Neuronal stem cell (in vitro differentiated cells): ENCODE data around the gene COA8.
"Not testable (repeated sequence)": the region's sequence is repeated elsewhere in the genome, so short reads cannot be mapped to it uniquely, and the experiment has no call there.

ENCODE experiments used
- DNase-seq: peaks from one replicate; pipeline ENCODE4 v3.0.0-alpha.2; 2013; ENCODE audit warnings: low spot score
- H2AFZ ChIP-seq: one replicate; pipeline ENCODE4 v1.6.1; 2013; ENCODE audit warnings: mild to moderate bottlenecking, low read length, inconsistent platforms
- H2AK5ac ChIP-seq: 2 replicates; pipeline ENCODE4 v1.6.1; 2013; ENCODE audit warnings: low read depth, mild to moderate bottlenecking, inconsistent platforms, low read length, moderate library complexity, mixed read lengths
- H2BK120ac ChIP-seq: 2 replicates; pipeline ENCODE4 v1.6.1; 2013; ENCODE audit warnings: low read depth, mild to moderate bottlenecking, inconsistent platforms, low read length, moderate library complexity, mixed read lengths
- H2BK12ac ChIP-seq: one replicate; pipeline ENCODE4 v1.6.1; 2013; ENCODE audit warnings: low read length, inconsistent platforms
- H2BK15ac ChIP-seq: 2 replicates; pipeline ENCODE4 v1.6.1; 2013; ENCODE audit warnings: mild to moderate bottlenecking, low read length, inconsistent platforms, mixed read lengths
- H2BK5ac ChIP-seq: one replicate; pipeline ENCODE4 v1.6.1; 2013; ENCODE audit warnings: inconsistent platforms, mild to moderate bottlenecking, low read length, moderate library complexity
- H3K14ac ChIP-seq: one replicate; pipeline ENCODE4 v1.6.1; 2013; ENCODE audit warnings: low read length, inconsistent platforms
- H3K18ac ChIP-seq: 2 replicates; pipeline ENCODE4 v1.6.1; 2013; ENCODE audit warnings: low read length, inconsistent platforms
- H3K23ac ChIP-seq: 2 replicates; pipeline ENCODE4 v1.6.1; 2013; ENCODE audit warnings: low read depth, mild to moderate bottlenecking, mixed read lengths, low read length, inconsistent platforms; ENCODE audit not compliant: poor library complexity
- H3K27ac ChIP-seq: replicated peaks from 3 replicates; pipeline ENCODE4 v1.5.1; 2013; ENCODE audit warnings: low read length, inconsistent platforms
- H3K27me3 ChIP-seq, 3 experiments: 2 replicates each; pipeline ENCODE4 v1.6.1; 2013; ENCODE audit warnings: low read length in 3 of 3, mild to moderate bottlenecking in 2 of 3, inconsistent platforms in 1 of 3, low read depth in 1 of 3, mixed read lengths in 1 of 3, moderate library complexity in 1 of 3; ENCODE audit not compliant: control insufficient read depth in 3 of 3, insufficient read depth in 3 of 3
- H3K36me3 ChIP-seq, 2 donors: replicated peaks in 1 of 2; 2 replicates each; pipeline ENCODE4 v1.6.1; 2013; ENCODE audit warnings: low read length in 2 of 2; ENCODE audit not compliant: control insufficient read depth in 2 of 2, insufficient read depth in 2 of 2
- H3K4ac ChIP-seq: 2 replicates; pipeline ENCODE4 v1.6.1; 2013; ENCODE audit warnings: inconsistent platforms, mild to moderate bottlenecking, low read length, moderate library complexity
- H3K4me1 ChIP-seq, 2 donors: 1 replicate in 1 of 2; 2 replicates in 1 of 2; pipeline ENCODE4 v1.6.1; 2013; ENCODE audit warnings: low read length in 2 of 2, low read depth in 1 of 2; ENCODE audit not compliant: control insufficient read depth in 2 of 2, insufficient read depth in 1 of 2
- H3K4me2 ChIP-seq: one replicate; pipeline ENCODE4 v1.6.1; 2013; ENCODE audit warnings: mild to moderate bottlenecking, low read length, inconsistent platforms; ENCODE audit not compliant: insufficient read depth, poor library complexity, severe bottlenecking
- H3K4me3 ChIP-seq, 2 donors: 2 replicates each; pipeline ENCODE4 v1.5.1; 2013; ENCODE audit warnings: low read length in 2 of 2, mild to moderate bottlenecking in 2 of 2, inconsistent platforms in 1 of 2, moderate library complexity in 1 of 2
- H3K79me1 ChIP-seq: one replicate; pipeline ENCODE4 v1.6.1; 2013; ENCODE audit warnings: low read depth, mild to moderate bottlenecking, inconsistent platforms, low read length, moderate library complexity
- H3K9ac ChIP-seq: one replicate; pipeline ENCODE4 v1.6.1; 2013; ENCODE audit warnings: mild to moderate bottlenecking, low read depth, low read length, inconsistent platforms; ENCODE audit not compliant: poor library complexity
- H3K9me3 ChIP-seq, 2 donors: replicated peaks in 1 of 2; 2 replicates each; pipeline versions ENCODE3 to v1.6.1; 2013; ENCODE audit warnings: low read length in 2 of 2, mild to moderate bottlenecking in 2 of 2, inconsistent platforms in 1 of 2, low read depth in 1 of 2, mixed read lengths in 1 of 2, moderate library complexity in 1 of 2; ENCODE audit not compliant: control insufficient read depth in 2 of 2, insufficient read depth in 1 of 2
- H4K8ac ChIP-seq: one replicate; pipeline ENCODE4 v1.6.1; 2013; ENCODE audit warnings: low read depth, mild to moderate bottlenecking, inconsistent platforms, low read length, moderate library complexity
- H4K91ac ChIP-seq: one replicate; pipeline ENCODE4 v1.6.1; 2013; ENCODE audit warnings: low read length, low read depth, mild to moderate bottlenecking, inconsistent platforms; ENCODE audit not compliant: poor library complexity
- WGBS, 2 donors: extraction: QIAGEN DNeasy Blood & Tissue Kit; methylation state at CpG; one replicate each; pipeline ENCODE4 v1.1.7; 2013; ENCODE audit warnings: missing lambda C conversion rate in 2 of 2, mixed read lengths in 1 of 2; ENCODE audit not compliant: insufficient read length in 2 of 2, insufficient replicate concordance in 1 of 2; ENCODE audit errors: extremely low coverage in 2 of 2; 5-methylcytosine and 5-hydroxymethylcytosine counted together

Gene COA8

GRCh38 chr14:103523575-103523954, 39.2 kb upstream of the COA8 start:
- H3K4me1 ChIP-seq: peaks cover 20 to 50% of the 10 kb centered on the region in 2 donors
- no peak overlapping the region for H3K27ac ChIP-seq
- no peak overlapping the region for H3K4ac ChIP-seq
- H3K9ac ChIP-seq: no peak overlapping the region
- no peak overlapping the region for H3K14ac ChIP-seq
- DNase-seq: no peak
- H2BK12ac ChIP-seq: no peak overlapping the region
- H3K18ac ChIP-seq: no peak overlapping the region
- no peak overlapping the region for H4K8ac ChIP-seq
- peak overlapping the region in 1 of 2 donors; percentile 100 for H3K4me3 ChIP-seq
- H2BK15ac ChIP-seq: no peak overlapping the region
- peak overlapping the region; percentile 94 for H3K4me2 ChIP-seq
- no peak overlapping the region for H2BK5ac ChIP-seq
- H2BK120ac ChIP-seq: no peak overlapping the region
- H3K27me3 ChIP-seq: peaks cover 0 to 18% (median 2%) of the 10 kb centered on the region in 3 experiments
- H2AFZ ChIP-seq: peak overlapping the region; percentile 93
- H3K36me3 ChIP-seq: peaks cover 13 to 27% of the 10 kb centered on the region in 2 donors
- no peaks in the 10 kb centered on the region for H3K9me3 ChIP-seq
- no CpG with 5 or more reads among the region's 10 CpGs for WGBS, 2 donors
- no peak overlapping the region for H2AK5ac ChIP-seq
- H3K23ac ChIP-seq: no peak overlapping the region
- peaks cover 13% of the 10 kb centered on the region for H3K79me1 ChIP-seq
- no peak overlapping the region for H4K91ac ChIP-seq

GRCh38 chr14:103524002-103524935, 38.5 kb upstream of the COA8 start:
- Histone ChIP-seq H3K9me3 (no peaks in the 10 kb centered on the region), H2BK15ac (peak overlapping the region; percentile 11), H3K36me3 (peaks cover 12 to 20% of the 10 kb centered on the region in 2 donors), H3K9ac (peak overlapping the region; percentile 18), H3K4me2 (no peak overlapping the region), H3K23ac (no peak overlapping the region), H4K8ac (no peak overlapping the region), H3K79me1 (peaks cover 15% of the 10 kb centered on the region), H3K18ac (peak overlapping the region; percentile 15), H2AFZ (no peak overlapping the region), H2AK5ac (peak overlapping the region; percentile 67), H2BK12ac (no peak overlapping the region), H2BK120ac (no peak overlapping the region), H3K27ac (no peak overlapping the region), H3K4me3 (no peak overlapping the region), H3K14ac (no peak overlapping the region), H2BK5ac (no peak overlapping the region), H3K27me3 (peaks cover 0 to 18% (median 2%) of the 10 kb centered on the region in 3 experiments), H3K4ac (no peak overlapping the region), H4K91ac (no peak overlapping the region), H3K4me1 (peaks cover 19 to 44% of the 10 kb centered on the region in 2 donors)
- DNase-seq: no peak
- WGBS, 2 donors: no CpG with 5 or more reads among the region's 12 CpGs

- DNase-seq, H3K27ac ChIP-seq, H3K18ac ChIP-seq, H2AK5ac ChIP-seq, H3K9me3 ChIP-seq, H3K23ac ChIP-seq, H3K9ac ChIP-seq, H2BK120ac ChIP-seq, H2BK12ac ChIP-seq, H2AFZ ChIP-seq, H4K91ac ChIP-seq, H3K4me2 ChIP-seq, H4K8ac ChIP-seq, H2BK5ac ChIP-seq, H3K4ac ChIP-seq, H3K14ac ChIP-seq, H3K4me3 ChIP-seq: not testable (repeated sequence)
- H3K36me3 ChIP-seq: peaks cover 0 to 13% of the 10 kb centered on the region in 2 donors
- H3K27me3 ChIP-seq: peaks cover 0 to 18% (median 2%) of the 10 kb centered on the region in 3 experiments
- no CpG with 5 or more reads among the region's 17 CpGs for WGBS, 2 donors
- H3K4me1 ChIP-seq: peaks cover 24 to 42% of the 10 kb centered on the region in 2 donors
- H2BK15ac ChIP-seq: peak overlapping the region; percentile 58
- H3K79me1 ChIP-seq: peaks cover 20% of the 10 kb centered on the region
Observed at GRCh38 chr14:103525430-103526246, 37.1 kb upstream of the COA8 start.
